ENCODE measurements around the gene PLSCR4. TPM values are rescaled to one million over a fixed set of nuclear protein-coding genes. Genes with fewer than 3 reads are reported as not detected.

PLSCR4 gene
- total and polyA plus RNA-seq, 12 donors, result 4.6 to 16.4 (median 10.2) TPM

GRCh38 chr3:146246526-146246925 lies 4.4 kb downstream of the PLSCR4 start:
- 57 to 67% methylated on average over 2 of the region's 2 CpGs for WGBS, 2 donors
- no peak for ATAC-seq
- Histone ChIP-seq H3K4me3 (no peak overlapping the region), H3K9me3 (peaks cover 0 to 15% (median 0%) of the 10 kb centered on the region in 11 donors), H3K4me1 (peaks cover 0 to 30% (median 9%) of the 10 kb centered on the region in 9 donors), H3K27me3 (peaks cover 0 to 20% (median 0%) of the 10 kb centered on the region in 7 donors), H3K36me3 (no peaks in the 10 kb centered on the region), H3K27ac (no peak overlapping the region)
- TF ChIP-seq CTCF (IDR thresholded peaks at IDR 0.05), result no peak
- DNase-seq, result no peak
- intact Hi-C loops (cut with DNase I), result no loop called here

- Histone ChIP-seq H3K9me3 (peaks cover 0 to 20% (median 3%) of the 10 kb centered on the region in 11 donors), H3K27me3 (no peaks in the 10 kb centered on the region), H3K4me3 (no peak overlapping the region), H3K36me3 (no peaks in the 10 kb centered on the region), H3K4me1 (peaks cover 0 to 19% (median under 1%) of the 10 kb centered on the region in 9 donors), H3K27ac (no peak overlapping the region)
- DNase-seq (no peak), ATAC-seq (no peak)
- intact Hi-C loops (cut with DNase I), result no loop called here
- 81 to 85% methylated on average over 1 of the region's 1 CpG for WGBS, 2 donors
- TF ChIP-seq CTCF (IDR thresholded peaks at IDR 0.05), result no peak
Observed at GRCh38 chr3:146243559-146243958, 7.3 kb downstream of the PLSCR4 start.

GRCh38 chr3:146241523-146242240 lies 9.2 kb downstream of the PLSCR4 start:
- Histone ChIP-seq H3K4me1 (peaks cover 0 to 8% (median 0%) of the 10 kb centered on the region in 9 donors), H3K27me3 (no peaks in the 10 kb centered on the region), H3K4me3 (no peak overlapping the region), H3K9me3 (peaks cover 0 to 39% (median 21%) of the 10 kb centered on the region in 11 donors), H3K27ac (peak overlapping the region in 6 of 10 donors; percentile 10 to 64 (median 59)), H3K36me3 (no peaks in the 10 kb centered on the region)
- no peak for TF ChIP-seq CTCF (IDR thresholded peaks at IDR 0.05)
- DNase-seq (peak in 1 of 2 donors; percentile 36), ATAC-seq (peak in 5 of 8 donors; percentile 27 to 89 (median 73))
- intact Hi-C loops (cut with DNase I), result no loop called here
- WGBS, 2 donors, result 85 to 91% methylated on average over 9 of the region's 9 CpGs

GRCh38 chr3:146233487-146233886 lies 17.4 kb downstream of the PLSCR4 start:
- no peak overlapping the region for H3K27ac ChIP-seq
- H3K4me3 ChIP-seq, result no peak overlapping the region
- DNase-seq (no peak), ATAC-seq (no peak)
- no peaks in the 10 kb centered on the region for H3K27me3 ChIP-seq
- H3K4me1 ChIP-seq, result no peaks in the 10 kb centered on the region
- peaks cover 0 to 51% (median 28%) of the 10 kb centered on the region in 11 donors for H3K9me3 ChIP-seq
- intact Hi-C loops (cut with DNase I), result no loop called here
- H3K36me3 ChIP-seq, result peaks cover 0 to 8% (median 0%) of the 10 kb centered on the region in 9 donors
- TF ChIP-seq CTCF (IDR thresholded peaks at IDR 0.05), result no peak

Data from heart right ventricle (tissue), 16 donors.